ENCODE data around the gene CELA2A. TPM values are rescaled to one million over a fixed set of nuclear protein-coding genes. Genes with fewer than 3 reads are reported as not detected.

CELA2A gene
- polyA plus RNA-seq, 3 donors, result not detected

- H3K27me3 Mint-ChIP-seq (ENCODE audit: low read depth in 3 of 3), result peaks cover 0 to 2% (median 2%) of the 10 kb centered on the region in 3 donors
- no peak overlapping the region for H3K4me3 ChIP-seq (replicated peaks in 1 of 3; ENCODE audit: low read depth in 2 of 3, low read length in 3 of 3)
- WGBS (ENCODE audit: insufficient coverage), result 57% methylated on average over 7 of the region's 13 CpGs
- no peak overlapping the region for H2AFZ ChIP-seq (ENCODE audit: insufficient read depth, low read depth, low read length, poor library complexity, severe bottlenecking)
- H3K9me3 Mint-ChIP-seq, result no peaks in the 10 kb centered on the region
- no peak overlapping the region for H3K4me3 Mint-ChIP-seq
- intact Hi-C loops (cut with micrococcal nuclease), result no loop called here
- no peak for TF ChIP-seq CTCF (IDR thresholded peaks at IDR 0.05)
- no peaks in the 10 kb centered on the region for H3K9me3 ChIP-seq (replicated peaks in 1 of 2; ENCODE audit: control insufficient read depth in 1 of 2, insufficient read depth in 1 of 2, low read length in 2 of 2)
- no peak overlapping the region for H3K4me2 ChIP-seq (replicated peaks; ENCODE audit: extremely low read depth, low read length, poor library complexity, severe bottlenecking)
- DNase-seq, result no peak
- peaks cover 100% of the 10 kb centered on the region for H4K20me1 ChIP-seq (ENCODE audit: insufficient read depth, low read length)
- H3K27me3 ChIP-seq (ENCODE audit: control insufficient read depth in 2 of 2, insufficient read depth in 2 of 2, low read length in 2 of 2), result no peaks in the 10 kb centered on the region
- no peak overlapping the region for H3K9ac ChIP-seq (ENCODE audit: insufficient read depth, low read length, poor library complexity, severe bottlenecking)
- H3K4me1 ChIP-seq (ENCODE audit: control insufficient read depth in 1 of 2, insufficient read depth in 2 of 2, low read length in 2 of 2), result peaks cover 39 to 88% of the 10 kb centered on the region in 2 donors
- H3K27ac ChIP-seq (ENCODE audit: low read depth in 1 of 2, low read length in 2 of 2), result peak overlapping the region in 1 of 2 donors; percentile 67
- H3K36me3 Mint-ChIP-seq, result peaks cover 59 to 91% of the 10 kb centered on the region in 2 donors
- peaks cover 74 to 89% of the 10 kb centered on the region in 2 donors for H3K36me3 ChIP-seq (replicated peaks in 1 of 2; ENCODE audit: control insufficient read depth in 1 of 2, insufficient read depth in 2 of 2, low read length in 2 of 2)
- H3K4me1 Mint-ChIP-seq, result peaks cover 61% of the 10 kb centered on the region
- peaks cover 94% of the 10 kb centered on the region for H3K79me2 ChIP-seq (ENCODE audit: insufficient read depth, low read length)
- peak overlapping the region in 6 of 7 donors; percentile 33 to 88 (median 74) for H3K27ac Mint-ChIP-seq
Measured at GRCh38 chr1:15424146-15424667, 32.3 kb upstream of the CELA2A start.

- Histone ChIP-seq H3K9me3 (replicated peaks in 1 of 2; ENCODE audit: control insufficient read depth in 1 of 2, insufficient read depth in 1 of 2, low read length in 2 of 2) (no peaks in the 10 kb centered on the region), H3K36me3 (replicated peaks in 1 of 2; ENCODE audit: control insufficient read depth in 1 of 2, insufficient read depth in 2 of 2, low read length in 2 of 2) (peaks cover 72 to 89% of the 10 kb centered on the region in 2 donors), H3K4me3 (replicated peaks in 1 of 3; ENCODE audit: low read depth in 2 of 3, low read length in 3 of 3) (no peak overlapping the region), H3K4me2 (replicated peaks; ENCODE audit: extremely low read depth, low read length, poor library complexity, severe bottlenecking) (no peak overlapping the region), H3K27ac (ENCODE audit: low read depth in 1 of 2, low read length in 2 of 2) (peak overlapping the region; percentile 21 to 67), H3K9ac (ENCODE audit: insufficient read depth, low read length, poor library complexity, severe bottlenecking) (no peak overlapping the region), H3K27me3 (ENCODE audit: control insufficient read depth in 2 of 2, insufficient read depth in 2 of 2, low read length in 2 of 2) (no peaks in the 10 kb centered on the region), H3K4me1 (ENCODE audit: control insufficient read depth in 1 of 2, insufficient read depth in 2 of 2, low read length in 2 of 2) (peaks cover 38 to 88% of the 10 kb centered on the region in 2 donors), H3K79me2 (ENCODE audit: insufficient read depth, low read length) (peaks cover 86% of the 10 kb centered on the region), H2AFZ (ENCODE audit: insufficient read depth, low read depth, low read length, poor library complexity, severe bottlenecking) (no peak overlapping the region), H4K20me1 (ENCODE audit: insufficient read depth, low read length) (peaks cover 100% of the 10 kb centered on the region)
- intact Hi-C loops (cut with micrococcal nuclease), result no loop called here
- Mint-ChIP-seq H3K4me1 (peaks cover 58% of the 10 kb centered on the region), H3K36me3 (peaks cover 62 to 93% of the 10 kb centered on the region in 2 donors), H3K27ac (peak overlapping the region in 4 of 7 donors; percentile 65 to 91 (median 83)), H3K27me3 (ENCODE audit: low read depth in 3 of 3) (peaks cover 0 to 2% (median 2%) of the 10 kb centered on the region in 3 donors), H3K9me3 (no peaks in the 10 kb centered on the region), H3K4me3 (no peak overlapping the region)
- no peak for DNase-seq
- no CpG with 5 or more reads among the region's 5 CpGs for WGBS (ENCODE audit: insufficient coverage)
- TF ChIP-seq CTCF (IDR thresholded peaks at IDR 0.05), result no peak
Measured at GRCh38 chr1:15424981-15425380, 31.6 kb upstream of the CELA2A start.
